HG03095 (cell line): ENCODE measurements around the gene CHRNB4.

Experiments
- ATAC-seq: cut with Tn5 transposase; IDR thresholded peaks from one replicate; pipeline ENCODE4 v1.9.1; 2021; ENCODE audit warnings: moderate library complexity; ENCODE audit not compliant: unreplicated experiment

CHRNB4 gene

DNA sequence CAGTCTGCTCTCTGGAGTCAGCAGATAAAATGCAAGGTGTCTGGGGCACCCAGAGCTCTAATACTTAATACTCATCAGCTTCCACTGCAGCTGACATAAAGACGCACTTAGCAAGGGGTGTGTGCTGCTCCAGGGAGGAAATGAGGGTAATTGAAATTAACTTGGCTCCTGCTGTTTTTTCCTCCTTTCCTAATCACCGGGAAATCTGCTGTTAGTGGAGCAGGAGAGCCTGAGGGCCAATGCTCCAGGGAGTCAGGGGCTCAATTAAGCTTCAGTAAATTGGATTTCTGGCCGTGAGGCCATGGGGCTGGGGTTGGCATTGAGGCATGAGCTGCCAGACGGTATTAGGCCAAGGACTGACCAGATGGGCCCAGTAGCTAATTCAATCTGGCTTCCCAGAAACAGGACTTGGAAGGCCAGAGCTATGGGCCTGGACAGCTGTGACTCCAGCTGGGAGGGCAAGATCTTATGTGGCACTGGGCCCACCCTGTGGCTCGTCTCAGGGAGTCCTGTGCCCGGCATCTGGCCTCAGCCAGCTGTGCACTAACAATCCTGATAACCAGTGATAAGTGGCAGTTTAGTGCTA lies 30.7 kb upstream of the CHRNB4 start:
- no peak for ATAC-seq

DNA sequence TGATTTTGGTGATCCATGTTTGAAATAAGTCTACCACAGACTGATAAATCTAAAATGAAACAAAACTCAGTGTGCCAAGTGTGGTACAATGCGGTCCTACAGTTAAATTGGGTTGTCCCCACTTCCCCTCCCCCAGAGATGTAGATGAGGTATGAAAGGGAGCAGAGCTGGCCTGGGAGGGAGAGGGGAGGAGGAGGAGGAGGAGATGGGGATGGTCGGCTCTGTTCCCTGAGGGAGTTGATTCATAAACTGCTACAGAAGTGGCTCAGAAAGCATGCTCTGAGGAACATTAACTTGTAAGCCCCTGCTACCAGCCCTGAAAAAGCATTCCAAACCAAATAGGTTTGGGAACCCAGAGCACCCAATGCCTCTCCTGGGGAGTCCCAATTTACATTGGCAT lies 28.0 kb upstream of the CHRNB4 start:
- no peak for ATAC-seq

DNA sequence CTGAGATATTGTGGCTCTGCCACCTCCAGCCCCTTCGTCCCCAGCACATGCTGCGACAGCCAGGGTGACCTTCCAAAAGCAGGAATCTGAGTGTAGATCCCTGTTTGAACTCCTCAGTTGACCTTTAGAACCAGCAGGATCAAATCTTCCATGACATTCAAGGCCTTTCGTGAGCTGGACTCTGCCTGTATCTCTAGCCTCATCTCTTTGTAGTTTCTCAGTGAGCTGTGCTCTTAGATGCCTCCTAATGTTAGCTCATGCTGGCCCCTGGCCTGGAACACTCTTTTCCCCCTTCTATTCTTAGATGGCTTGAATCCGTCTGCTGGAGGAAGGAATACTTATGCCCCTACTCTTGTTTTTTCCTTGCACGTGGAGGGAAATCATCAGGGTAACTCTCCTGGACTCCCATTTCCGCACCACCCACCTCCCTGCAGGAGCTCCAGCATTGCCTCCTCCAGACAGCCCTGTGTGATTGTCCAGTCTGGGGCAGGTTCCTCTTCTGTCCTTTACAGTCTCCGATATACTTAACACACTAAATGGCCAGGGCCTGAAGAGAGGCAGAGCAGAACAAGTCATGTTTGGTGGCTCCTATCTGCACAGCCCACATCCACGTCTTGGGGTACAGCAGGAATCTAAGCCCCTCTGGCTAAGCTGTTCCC lies 26.7 kb upstream of the CHRNB4 start:
- no peak for ATAC-seq

DNA sequence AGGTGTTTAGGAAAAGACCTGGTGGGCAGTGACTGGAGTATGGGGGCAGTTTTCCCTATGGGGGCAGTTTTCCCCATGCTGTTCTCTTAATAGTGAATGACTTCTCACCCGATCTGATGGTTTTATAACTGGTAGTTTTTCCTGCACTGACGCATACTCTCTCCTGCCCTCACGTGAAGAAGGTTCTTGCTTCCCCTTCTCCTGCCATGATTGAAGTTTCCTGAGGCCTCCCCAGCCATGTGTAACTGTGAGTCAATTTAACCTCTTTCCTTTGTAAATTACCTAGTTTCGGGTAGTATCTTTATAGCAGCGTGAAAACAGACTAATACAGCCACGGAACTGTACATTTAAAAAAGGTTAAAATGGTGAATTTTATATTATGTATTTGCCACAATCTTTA lies 25.0 kb upstream of the CHRNB4 start:
- no peak for ATAC-seq

DNA sequence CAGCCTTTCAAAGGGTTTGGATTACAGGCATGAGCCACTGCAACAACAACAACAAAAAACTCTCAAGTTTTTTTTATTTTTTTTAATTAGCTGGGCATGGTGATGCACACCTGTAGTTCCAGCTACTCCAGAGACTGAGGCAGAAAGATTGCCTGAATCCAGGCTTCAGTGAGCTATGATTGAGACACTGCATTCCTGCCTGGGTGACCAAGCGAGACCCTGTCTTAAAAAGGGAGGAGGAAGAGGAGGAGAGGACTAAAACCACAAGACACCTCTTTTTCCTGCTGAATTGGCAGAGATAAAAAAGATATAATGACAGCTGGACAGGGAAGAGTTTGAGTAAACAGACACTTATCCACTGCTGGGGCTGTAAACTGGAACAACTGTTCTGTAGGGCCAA lies 22.7 kb upstream of the CHRNB4 start:
- ATAC-seq, result no peak

DNA sequence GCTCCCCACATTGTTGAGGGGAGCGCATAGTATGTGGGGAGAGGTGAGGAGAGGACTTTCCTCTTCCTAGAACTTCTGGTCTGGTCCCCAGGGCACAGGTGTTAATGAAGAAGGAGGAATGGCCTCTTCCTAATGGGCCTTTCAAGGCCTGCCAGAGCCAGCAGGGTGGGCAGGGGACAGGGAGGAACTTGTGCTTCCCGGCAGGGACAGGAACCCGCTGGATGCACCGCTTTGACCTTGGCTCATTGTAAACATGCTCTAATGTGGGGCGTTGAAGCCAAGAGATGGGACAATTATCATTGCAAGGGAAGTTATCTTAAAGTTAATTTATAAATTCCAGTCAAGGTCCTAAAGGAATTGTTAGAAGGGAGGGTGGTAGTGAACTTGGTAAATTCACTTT lies 21.0 kb upstream of the CHRNB4 start:
- ATAC-seq, result no peak

DNA sequence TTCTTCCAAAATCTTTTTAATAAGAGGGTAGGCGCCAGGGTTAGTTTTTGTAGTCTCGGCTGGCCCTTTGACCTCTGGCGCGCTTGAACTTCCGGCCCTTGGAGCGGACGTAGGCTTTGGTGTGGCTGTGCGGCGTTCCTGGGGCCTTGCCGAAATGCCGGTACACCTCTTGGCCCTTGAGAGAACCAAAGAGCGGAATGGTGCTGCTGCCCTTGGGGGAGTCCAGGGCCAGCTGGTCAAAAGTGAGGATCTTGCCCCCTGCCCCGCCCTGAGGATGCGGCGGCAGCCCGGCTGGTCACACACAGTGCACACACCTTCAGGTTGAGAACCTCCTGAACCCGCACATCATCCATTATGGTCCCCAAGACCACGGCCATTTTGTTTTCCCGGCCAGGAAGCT lies 20.0 kb upstream of the CHRNB4 start:
- no peak for ATAC-seq

DNA sequence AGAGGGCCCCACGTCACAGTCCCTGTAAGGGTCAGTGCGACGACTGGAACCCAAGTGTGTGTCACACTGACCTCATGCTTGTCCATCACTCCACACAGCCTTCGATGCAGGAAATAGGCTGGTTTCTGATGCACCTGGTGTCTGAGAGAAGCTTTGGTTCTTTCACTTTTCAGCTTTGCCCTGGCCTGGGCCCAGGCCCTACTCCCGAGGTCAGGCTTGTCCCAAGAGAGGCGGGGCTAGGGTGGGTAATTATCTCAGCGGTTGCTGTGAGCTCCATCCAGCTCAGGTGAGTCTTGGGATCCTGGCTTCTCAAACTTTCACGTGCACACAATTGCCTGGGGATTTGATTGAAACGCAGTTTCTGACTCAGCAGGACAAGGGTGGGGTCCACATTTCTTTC lies 19.6 kb upstream of the CHRNB4 start:
- no peak for ATAC-seq

DNA sequence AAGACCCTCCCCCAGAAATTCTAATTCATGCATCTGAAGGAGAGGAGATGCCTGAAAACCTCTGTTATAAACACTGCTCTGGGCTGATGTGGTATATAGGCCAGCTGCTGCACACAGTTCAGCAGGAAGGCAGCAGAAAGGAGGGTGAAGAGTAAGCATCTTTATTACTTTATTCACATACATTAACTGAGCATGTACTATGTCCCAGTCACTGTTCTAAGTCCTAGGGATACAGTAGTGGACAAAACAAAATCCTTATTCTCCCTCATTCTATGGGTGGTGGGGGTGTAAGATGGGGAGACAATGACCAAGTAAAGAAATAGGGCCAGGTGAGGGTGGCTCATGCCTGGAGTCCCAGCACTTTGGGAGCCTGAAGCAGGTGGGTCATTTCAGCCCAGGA lies 17.8 kb upstream of the CHRNB4 start:
- ATAC-seq, result no peak

DNA sequence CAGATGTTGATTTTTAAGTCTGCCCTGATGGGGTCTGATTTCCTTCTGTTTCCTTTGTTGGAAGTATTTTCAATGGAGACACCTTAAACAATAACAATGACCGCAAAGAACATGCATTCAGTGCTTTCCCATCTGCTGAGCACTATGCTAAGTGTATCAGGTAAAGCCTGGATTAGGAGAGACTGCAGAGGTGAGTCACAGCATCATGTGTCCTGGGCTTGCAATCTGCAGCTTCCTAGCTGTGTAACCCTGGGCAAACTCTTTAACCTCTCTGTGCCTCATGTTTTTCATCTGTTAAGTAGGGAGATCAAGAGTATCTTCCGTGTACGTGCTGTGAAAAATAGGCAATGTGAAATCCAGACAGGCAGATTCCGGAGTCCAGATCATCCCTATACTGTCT lies 13.3 kb upstream of the CHRNB4 start:
- no peak for ATAC-seq

DNA sequence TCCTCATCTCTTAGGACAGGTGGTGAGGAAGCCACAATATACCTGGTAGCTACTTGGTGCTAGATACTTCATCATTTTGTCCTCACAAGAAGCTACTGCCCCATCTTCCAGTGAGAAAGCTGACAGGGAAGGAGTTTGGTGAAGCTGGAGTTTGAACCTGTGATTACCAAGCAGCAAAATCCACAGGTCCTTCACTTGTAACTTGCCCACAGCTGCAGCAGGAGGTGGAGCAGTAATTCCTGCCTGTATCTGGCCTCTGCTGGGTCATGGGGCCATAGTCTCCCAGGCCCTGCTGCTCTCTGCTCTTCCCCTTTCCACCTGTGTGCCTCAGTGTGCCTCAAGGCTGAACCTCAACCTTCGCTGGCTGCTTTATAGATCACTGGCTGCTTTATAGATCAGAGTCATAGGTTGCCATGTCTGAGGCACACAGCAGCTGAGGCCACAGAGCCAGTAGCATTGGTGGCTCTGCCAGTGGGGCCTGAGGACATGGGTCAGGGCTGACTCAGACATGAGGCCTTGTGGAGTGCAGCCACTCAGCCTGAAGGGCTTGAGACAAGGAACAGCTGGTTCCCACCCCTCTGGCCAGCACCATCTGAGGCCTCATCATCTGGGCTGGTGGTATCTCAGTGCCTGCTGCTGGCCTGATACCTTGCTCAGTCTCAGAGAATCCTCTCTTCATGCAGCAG lies 11.1 kb upstream of the CHRNB4 start:
- no peak for ATAC-seq

DNA sequence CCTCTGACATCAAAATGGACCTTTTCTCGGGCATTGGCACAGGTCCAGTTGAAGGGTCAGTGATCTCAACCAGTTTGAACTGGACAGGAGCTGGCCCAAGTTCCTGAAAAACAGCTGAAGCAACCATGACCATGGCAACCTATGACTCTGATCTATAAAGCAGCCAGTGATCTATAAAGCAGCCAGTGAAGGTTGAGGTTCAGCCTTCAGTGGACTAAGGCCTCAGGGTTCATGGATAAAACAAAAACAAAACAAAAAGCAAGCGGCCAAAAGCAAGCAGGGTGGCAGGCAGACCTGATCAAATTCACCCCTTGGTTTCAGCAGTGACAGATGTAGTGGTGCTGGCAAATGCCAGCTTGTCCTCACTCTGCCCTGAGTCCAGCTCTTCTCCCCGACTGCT lies 10.0 kb upstream of the CHRNB4 start:
- ATAC-seq, result no peak

DNA sequence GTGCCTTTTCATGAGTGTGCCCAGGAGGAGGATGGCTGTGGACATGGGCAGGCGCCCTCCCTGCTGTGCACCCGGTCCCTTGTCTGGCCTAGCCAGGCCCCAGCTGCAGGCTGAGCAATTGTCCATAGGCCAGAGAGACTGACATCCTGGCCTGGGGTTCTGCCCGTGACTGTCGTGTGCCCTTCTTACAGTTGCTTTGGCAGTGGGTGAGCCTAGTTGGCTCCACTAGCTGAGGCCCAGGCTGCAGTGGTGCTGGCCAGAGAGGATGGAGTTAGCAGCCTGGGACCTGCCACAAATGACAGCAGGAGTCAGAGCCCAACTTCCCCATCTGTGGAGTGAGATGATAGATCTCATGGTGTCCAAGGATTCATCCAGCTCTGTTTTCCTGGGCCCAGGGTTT lies 9.0 kb upstream of the CHRNB4 start:
- ATAC-seq, result no peak

DNA sequence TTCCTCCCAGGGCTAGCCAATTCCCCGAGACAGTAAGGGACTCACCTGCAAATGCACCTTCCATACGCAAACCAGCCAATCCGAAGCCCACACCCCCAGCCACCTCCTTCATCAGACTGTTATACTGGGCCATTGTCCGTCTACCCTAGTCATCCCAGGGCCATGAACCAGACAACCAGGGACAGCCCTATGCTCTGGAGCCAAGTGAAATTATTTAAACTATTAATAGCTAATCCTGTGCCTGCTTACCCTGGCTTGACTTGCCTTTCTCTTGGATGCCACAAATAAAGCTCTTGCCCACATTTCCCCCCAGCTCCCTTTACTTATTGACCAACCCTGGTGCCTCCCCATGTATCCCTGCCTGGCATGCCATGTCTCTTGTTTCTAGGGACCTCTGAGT lies 4.0 kb upstream of the CHRNB4 start:
- ATAC-seq, result no peak

DNA sequence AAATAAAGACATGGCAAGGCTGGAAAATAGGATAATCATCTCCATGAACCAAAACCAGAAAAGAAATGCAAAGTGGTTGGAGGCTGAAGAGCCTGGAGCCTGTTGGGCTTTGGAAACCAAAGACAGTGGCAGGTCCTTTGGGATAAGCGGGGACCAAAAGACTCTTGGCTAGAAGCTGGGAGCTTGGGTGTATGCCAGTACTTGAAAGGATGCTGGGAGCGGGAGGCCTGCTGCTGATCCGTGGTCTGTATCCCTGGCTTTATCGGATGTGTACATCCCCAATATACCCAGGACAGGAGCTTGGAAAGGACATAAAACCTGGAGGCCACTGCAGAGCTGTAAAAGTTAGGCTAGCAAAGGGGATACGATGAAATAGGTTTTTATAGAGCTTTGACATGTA lies 1.3 kb upstream of the CHRNB4 start:
- ATAC-seq, result no peak

DNA sequence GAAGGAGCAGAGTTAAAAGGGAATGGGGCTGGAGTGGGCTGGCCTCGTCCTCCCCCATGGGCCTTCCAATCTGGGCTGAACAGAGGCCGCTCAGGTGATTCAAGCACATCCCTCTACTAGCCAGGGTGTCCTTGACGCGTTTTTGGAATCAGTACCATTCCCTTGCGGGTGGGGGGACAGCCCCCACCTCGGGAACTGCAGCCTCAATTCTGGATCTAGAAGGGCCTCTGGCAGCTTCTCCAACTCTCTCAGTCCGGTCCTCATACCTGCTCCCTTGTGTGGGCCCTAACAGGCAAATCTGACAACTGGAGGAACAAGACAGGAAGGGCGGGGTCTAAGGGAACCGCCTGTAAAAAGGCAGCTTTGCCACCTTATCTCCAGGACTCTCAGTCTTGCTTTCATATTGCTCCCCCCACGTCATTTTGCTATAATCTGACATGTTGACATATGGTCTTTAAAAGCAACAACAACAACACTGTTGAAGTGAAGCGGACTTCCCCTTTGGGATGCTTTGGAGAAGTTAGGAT lies 802 bp upstream of the CHRNB4 start:
- no peak for ATAC-seq

DNA sequence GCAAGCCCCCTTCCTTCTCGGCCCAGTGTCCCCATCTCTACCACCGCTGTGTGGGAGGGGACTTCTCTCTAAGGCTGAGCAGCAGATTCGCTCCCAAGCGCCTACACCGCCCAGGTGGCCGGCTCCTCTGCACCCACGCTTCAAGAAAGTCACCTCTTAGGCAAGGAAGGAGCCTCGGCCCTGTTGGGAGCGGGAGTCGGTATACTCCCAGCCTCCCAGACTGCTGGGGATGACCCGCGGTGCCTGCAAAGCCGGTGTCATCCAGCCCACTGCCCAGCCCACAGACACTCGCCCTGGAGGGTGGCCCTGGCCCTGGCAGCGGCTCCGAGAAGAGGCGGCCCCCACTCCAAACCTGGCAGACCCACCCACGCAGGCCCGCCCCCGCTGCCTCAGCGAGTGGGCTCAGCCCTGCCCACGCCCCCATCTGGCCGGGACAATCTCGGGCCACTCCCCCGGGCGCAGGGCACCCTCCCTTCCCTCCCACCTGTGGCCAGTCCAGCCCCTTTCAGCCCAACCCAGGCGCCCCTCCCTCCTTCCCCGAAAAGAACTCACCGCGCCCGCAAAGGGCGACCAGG lies 396 bp downstream of the CHRNB4 start:
- no peak for ATAC-seq

DNA sequence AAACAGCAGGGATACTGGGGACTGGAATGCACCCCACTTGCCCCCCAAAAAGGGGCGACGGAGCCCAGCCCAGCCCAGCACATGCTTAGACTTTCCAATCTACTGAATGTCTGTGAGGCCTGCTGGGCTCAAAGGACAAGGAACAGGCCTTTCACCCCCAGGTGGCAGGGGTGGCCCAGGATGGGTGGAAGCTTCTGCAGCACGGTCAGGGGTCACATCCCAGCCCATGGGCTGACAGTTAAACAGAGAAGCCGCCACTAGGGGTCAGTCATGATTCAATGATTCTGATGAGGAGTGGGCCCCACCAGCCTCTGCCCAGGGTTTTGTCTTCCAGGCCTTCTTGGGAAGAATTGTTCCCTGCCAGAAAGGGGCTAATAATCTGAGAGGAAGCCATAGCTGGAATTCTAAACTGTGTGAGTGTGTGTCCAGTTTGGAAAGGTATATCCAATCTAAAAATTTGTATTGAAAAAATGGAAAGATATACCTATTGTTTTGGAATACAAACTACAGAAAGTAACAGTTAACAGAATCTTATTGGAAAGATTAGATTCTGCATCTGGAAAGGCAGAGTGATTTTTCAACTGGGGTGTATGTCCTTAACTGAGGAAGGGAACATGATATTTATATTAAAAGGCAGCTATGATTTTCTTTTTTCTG lies 2.2 kb downstream of the CHRNB4 start:
- ATAC-seq, result no peak

DNA sequence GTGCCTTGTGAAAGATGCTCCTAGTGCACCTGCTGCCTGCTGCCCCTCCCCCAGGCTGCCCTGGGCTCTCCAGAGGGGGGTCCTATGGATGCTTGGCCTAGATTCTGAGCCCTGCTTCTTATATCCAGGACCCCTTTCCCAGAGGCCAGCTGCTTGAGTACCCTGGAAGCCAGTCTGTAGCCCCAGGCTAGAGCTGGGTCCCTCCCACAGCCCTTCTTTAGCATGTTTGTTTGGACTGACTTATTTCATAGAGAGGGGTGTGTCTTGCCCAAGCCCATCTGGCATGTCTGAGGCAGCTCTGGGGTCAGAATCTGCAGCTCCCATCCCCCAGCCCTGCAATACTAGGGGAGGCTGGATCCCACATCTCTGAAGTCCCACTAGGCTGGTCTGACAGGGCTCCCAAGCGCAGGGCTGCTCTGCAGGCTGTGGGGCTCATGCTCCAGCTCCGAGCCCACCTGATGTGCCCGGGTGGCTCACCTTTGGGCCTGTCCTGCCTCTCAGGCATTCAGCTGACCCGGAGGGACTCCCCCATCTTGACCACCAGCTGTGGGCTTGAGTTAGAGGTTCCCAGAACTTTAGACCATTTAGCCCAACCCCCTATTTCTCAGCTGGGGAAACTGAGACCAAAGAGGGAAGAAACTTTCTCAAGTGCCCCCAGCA lies 3.1 kb downstream of the CHRNB4 start:
- no peak for ATAC-seq

DNA sequence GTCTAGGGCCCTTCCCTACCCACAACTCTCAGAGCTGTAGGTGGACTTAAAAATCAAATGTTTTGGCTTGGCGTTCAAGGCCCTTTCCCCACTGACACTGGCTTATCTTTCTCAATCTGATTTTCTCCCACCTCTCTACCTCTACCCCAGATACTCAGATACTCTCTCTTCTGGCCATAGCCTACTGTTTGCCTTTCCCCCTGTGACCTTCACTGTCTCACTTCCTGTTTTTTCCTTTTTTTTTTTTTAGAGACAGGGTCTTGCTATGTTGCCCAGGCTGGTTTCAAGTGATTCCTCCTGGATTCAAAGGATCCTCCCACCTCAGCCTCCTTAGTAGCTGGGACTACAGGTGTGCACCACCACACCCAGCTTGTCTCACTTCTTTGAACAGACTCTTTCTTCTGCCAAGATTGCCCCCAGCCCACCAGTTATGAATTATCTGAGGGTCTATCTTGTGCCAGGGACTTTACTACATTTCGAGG lies 4.6 kb downstream of the CHRNB4 start:
- no peak for ATAC-seq

DNA sequence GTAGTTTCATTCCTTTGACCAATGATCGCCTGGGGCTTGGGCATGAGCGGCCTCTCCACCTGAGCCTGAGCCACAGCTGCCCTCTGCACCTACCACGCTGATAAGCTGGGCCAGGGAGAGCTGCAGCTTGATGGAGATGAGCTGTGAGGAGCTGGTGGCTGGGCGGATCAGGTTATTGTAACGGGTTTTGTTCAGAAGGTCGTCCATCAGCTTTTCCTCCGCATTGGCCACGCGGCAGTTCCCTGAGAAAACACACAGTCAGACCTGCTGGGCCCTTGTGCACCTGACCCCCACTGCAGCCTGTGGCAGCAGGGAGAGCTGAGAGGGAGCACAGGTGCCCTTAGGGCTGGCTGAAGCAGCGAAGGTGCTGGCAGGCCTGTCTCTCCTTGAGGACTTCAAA lies 5.7 kb downstream of the CHRNB4 start:
- no peak for ATAC-seq
